HEK293T (cell line): ENCODE measurements around the gene CCDC159.
"Not testable (repeated sequence)": the region's sequence is repeated elsewhere in the genome, so short reads cannot be mapped to it uniquely, and the experiment has no call there.

Source experiments
- BHLHE40 ChIP-seq: fragments of 450-650 bp; IDR thresholded peaks from 2 replicates; pipeline ENCODE4 v1.6.1; 2016; ENCODE audit warnings: mild to moderate bottlenecking, moderate library complexity, borderline replicate concordance
- ELF4 ChIP-seq: fragments of 450-650 bp; IDR thresholded peaks from 2 replicates; pipeline ENCODE4 v1.6.1; 2017; ENCODE audit warnings: antibody characterized with exemption
- FOXM1 ChIP-seq: fragments of 450-650 bp; IDR thresholded peaks from 2 replicates; pipeline ENCODE4 v1.6.1; 2017; ENCODE audit warnings: mild to moderate bottlenecking, borderline replicate concordance
- LEF1 ChIP-seq: fragments of 450-650 bp; IDR thresholded peaks from 2 replicates; pipeline ENCODE4 v1.6.1; 2017; ENCODE audit warnings: mild to moderate bottlenecking, borderline replicate concordance
- SP1 ChIP-seq: fragments of 450-650 bp; IDR thresholded peaks from 2 replicates; pipeline ENCODE4 v1.6.1; 2017
- TARDBP ChIP-seq: fragments of 450-650 bp; IDR thresholded peaks from 2 replicates; pipeline ENCODE4 v1.6.1; 2016

DNA sequence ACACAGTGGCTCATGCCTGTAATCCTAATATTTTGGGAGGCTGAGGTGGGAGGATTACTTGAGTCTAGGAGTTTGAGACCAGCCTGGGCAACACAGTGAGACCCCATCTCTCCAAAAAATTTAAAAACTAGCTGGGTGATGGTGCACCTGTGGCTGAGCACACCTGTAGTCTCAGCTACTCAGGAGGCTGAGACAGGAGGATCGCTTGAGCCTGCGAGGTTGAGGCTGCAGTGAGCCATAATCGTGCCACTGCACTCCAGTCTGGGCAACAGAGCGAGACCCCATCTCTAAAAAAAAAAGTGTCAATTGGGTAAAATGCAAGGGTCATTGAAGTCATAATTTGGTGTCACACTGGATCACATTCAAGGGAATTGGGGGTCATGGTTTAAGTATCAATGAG is 7.8 kb downstream of the CCDC159 start:
- not testable (repeated sequence) for TF ChIP-seq SP1, TARDBP, BHLHE40, ELF4, FOXM1, LEF1
